HAP-1 (cell line): Measurements from ENCODE around the gene DDX51.

ENCODE experiments used
- DNase-seq, 2 experiments: peaks; one replicate each; pipeline ENCODE4 v3.0.0-alpha.2; 2016 to 2020; ENCODE audit warnings: low spot score in 2 of 2
- H3K27me3 ChIP-seq: fragments of 250-450 bp; sonication (Bioruptor Pico); 2 replicates; pipeline ENCODE4 v1.5.1; 2020; ENCODE audit warnings: low read depth, mild to moderate bottlenecking, moderate library complexity
- H3K36me3 ChIP-seq: fragments of 250-450 bp; sonication (Bioruptor Pico); replicated peaks from 2 replicates; pipeline ENCODE4 v1.5.1; 2020; ENCODE audit warnings: mild to moderate bottlenecking
- H3K4me1 ChIP-seq: fragments of 250-450 bp; sonication (Bioruptor Pico); 2 replicates; pipeline ENCODE4 v1.5.1; 2020; ENCODE audit warnings: mild to moderate bottlenecking
- H3K4me3 ChIP-seq: fragments of 250-450 bp; sonication (Bioruptor Pico); 2 replicates; pipeline ENCODE4 v1.5.1; 2020; ENCODE audit warnings: mild to moderate bottlenecking, moderate library complexity
- H3K9me3 ChIP-seq: fragments of 250-450 bp; sonication (Bioruptor Pico); 2 replicates; pipeline ENCODE4 v1.5.1; 2020; ENCODE audit warnings: mild to moderate bottlenecking, moderate library complexity
- in situ Hi-C: fragments of 300-500 bp; cut with MboI; formaldehyde crosslinking; loops from 3 replicates; pipeline ENCODE4 v1.14.3; 2020; ENCODE audit warnings: low sequenced_read_pairs, inconsistent platforms, mixed read lengths

The DDX51 gene

DNA sequence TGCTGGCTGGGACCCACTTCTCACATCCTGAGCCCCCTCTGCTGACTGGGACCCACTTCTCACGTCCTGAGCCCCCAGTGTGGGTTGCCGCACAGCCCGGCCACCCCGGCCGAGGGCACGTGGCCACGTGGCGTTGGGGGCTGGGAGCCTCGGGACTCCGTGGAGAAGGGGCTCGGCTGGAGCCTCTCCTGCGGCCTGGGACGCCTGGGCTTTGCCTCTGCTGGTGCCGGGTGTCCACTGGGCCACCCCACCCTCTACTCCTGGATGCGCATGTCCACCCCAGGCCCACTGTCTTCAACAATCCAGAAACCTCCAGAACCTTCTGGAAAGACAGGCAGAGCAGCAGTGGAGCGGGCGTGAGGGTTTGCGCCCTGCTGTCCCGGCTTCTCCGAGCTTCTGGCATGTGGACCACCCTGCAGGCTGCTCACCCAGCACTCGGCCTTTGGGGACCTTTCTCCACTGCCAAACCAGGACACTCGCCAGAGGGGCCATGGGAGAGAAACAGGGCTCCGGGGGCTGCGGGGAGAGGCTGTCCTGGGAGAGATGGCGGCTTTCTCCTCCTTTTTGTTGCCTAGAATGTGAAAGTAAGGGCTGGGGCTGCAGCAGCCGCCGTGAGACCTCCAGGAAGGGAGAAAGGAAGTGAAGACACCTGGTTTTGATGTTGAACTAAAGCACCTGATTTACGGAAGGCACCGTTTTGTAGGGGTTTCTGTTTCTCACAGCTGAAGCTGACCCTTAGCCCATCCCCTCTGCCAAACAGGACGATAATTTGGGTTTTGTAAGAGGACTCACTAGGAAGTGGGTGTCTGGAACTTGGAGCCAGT is 30.1 kb upstream of the DDX51 start:
- Histone ChIP-seq H3K4me3 (no peak overlapping the region), H3K4me1 (no peaks in the 10 kb centered on the region), H3K36me3 (no peaks in the 10 kb centered on the region), H3K27me3 (peaks cover 29% of the 10 kb centered on the region), H3K9me3 (no peaks in the 10 kb centered on the region)
- in situ Hi-C loops, result loop anchor here (25.0 kb wide), 1 partner anchor 388 kb away; no protein-coding TSS in a partner anchor
- no peak for DNase-seq

DNA sequence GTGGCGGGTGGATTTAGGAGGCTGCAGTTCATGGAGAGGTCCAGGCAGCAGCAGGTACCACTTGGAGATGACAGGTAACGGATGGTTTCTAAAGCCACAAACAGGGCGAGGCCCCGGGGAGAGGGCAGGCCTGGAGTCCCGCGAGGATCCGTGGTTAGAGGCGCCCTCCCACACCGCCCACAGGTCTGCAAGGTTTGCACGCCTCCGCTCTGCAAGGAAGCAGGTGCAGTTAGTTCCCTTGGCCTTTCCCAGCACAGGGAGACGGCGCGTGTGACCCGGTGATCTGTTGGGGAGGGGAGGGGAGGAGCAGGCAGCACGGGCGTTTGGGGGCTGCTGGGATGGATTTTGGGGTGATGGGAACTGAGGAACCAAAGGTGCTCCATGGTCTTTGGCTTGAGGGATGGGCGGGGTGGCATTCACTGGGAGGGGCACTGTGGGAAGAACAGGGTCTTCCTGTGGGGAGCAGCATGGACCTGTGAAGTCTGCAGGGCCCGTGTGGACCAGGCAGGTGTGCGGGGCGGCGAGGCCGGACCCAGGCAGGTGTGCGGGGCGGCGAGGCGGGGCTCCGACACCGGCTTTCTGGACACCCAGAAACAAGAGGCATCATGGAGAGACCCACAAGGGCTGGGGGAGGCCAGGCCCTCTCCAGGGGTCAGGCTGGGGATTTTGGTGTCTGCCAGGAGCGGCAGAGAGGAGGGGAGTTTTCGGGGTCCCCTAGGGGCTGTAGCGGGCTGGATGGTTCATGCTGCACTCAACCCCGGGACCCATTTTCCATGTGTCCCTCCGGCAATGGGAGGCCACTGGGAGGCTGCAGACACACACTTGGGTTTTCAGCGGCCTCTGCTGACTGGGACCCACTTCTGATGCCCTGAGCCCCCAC is 29.3 kb upstream of the DDX51 start:
- Histone ChIP-seq H3K9me3 (no peaks in the 10 kb centered on the region), H3K36me3 (no peaks in the 10 kb centered on the region), H3K27me3 (peaks cover 21% of the 10 kb centered on the region), H3K4me1 (no peaks in the 10 kb centered on the region), H3K4me3 (no peak overlapping the region)
- DNase-seq, result no peak
- in situ Hi-C loops, result loop anchor here (25.0 kb wide), 1 partner anchor 389 kb away; no protein-coding TSS in a partner anchor

DNA sequence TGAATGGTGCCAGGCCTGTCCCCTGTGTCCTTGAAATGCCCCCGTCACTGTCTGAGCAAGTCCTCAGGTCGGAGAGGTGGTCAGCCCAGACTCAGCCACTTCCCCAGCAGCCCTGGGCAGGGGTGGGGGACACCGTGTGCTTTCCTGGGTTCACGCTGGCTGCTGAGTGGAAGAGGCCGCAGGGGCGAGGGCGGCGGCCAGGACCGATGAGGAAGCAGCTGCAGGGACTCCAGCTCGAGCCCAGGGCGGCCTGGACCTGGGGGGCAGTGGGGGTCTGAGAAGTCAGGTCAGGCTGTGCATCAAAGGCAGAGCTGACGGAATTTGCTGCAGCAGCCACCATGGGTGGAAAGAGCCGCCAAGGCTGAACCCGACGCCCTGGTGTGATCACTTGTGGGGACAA is 28.5 kb upstream of the DDX51 start:
- H3K36me3 ChIP-seq, result no peaks in the 10 kb centered on the region
- no peaks in the 10 kb centered on the region for H3K9me3 ChIP-seq
- no peak for DNase-seq
- in situ Hi-C loops, result loop anchor here (25.0 kb wide), 1 partner anchor 390 kb away; no protein-coding TSS in a partner anchor
- H3K4me3 ChIP-seq, result no peak overlapping the region
- H3K4me1 ChIP-seq, result no peaks in the 10 kb centered on the region
- H3K27me3 ChIP-seq, result peaks cover 20% of the 10 kb centered on the region

DNA sequence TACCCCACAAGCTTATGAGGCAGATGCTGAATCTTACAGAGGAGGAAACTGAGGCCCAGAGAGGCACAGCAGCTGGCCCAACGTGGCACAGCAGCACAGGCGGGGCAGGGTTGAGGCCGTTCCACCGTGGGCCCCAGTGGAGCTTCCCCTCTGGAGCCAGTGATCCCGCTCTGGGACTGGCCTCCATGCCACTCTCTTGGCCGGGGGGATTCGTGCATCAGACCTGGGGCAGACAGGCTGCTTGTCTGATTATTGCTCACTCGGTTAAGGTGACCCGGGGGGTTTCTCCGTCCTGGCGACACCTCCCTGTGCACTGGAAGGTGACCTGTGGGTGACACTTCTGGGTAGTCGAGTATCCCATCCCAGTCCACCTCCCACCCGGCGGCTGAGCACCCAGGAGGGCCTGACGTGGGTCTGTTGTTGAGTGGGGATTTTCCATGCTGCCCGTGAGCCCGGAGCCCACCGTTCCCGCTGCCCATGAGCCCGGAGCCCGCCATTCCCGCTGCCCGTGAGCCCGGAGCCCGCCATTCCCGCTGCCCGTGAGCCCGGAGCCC is 27.9 kb upstream of the DDX51 start:
- Histone ChIP-seq H3K4me3 (no peak overlapping the region), H3K36me3 (no peaks in the 10 kb centered on the region), H3K4me1 (no peaks in the 10 kb centered on the region), H3K27me3 (peaks cover 17% of the 10 kb centered on the region), H3K9me3 (no peaks in the 10 kb centered on the region)
- no peak for DNase-seq
- in situ Hi-C loops, result loop anchor here (25.0 kb wide), 1 partner anchor 390 kb away; no protein-coding TSS in a partner anchor

GRCh38 chr12:132171293-132171967 is 27.3 kb upstream of the DDX51 start:
- Histone ChIP-seq H3K27me3 (peaks cover 17% of the 10 kb centered on the region), H3K36me3 (no peaks in the 10 kb centered on the region), H3K9me3 (no peaks in the 10 kb centered on the region), H3K4me1 (no peaks in the 10 kb centered on the region), H3K4me3 (no peak overlapping the region)
- no peak for DNase-seq
- in situ Hi-C loops, result loop anchor here (25.0 kb wide), 1 partner anchor 391 kb away; no protein-coding TSS in a partner anchor

DNA sequence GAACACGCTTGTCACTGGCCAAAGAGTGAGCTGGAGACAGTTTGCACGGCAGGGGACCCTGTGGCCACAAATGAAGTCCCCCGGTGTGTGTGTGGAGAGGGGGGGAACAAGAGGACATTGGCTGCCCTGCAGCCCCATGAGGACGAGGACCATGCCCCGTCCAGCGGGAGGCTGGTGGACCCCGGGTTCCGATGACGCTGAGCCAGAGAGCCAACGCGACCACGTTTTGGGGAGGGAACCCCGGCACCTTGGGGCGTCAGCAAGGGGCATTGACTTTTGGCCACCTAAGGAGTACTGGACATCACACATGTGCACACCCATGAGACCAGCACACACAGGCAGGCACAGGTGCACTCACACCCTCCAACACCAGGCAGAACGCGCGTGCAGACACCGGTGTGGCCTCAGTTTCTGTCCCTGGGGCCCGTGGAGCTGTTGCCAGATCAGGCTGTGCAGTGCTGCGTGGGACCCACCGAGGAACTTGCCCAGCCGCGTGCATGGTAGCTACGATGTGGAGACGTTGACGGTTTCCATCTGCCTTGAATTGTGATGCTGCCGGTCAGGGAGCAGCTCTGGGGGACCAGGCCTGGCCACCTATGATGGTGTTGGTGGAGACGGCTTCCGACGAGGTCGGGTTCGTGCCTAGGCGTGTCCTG is 26.6 kb upstream of the DDX51 start:
- no peak overlapping the region for H3K4me3 ChIP-seq
- no peak for DNase-seq
- no peaks in the 10 kb centered on the region for H3K4me1 ChIP-seq
- no peaks in the 10 kb centered on the region for H3K9me3 ChIP-seq
- in situ Hi-C loops, result loop anchor here (25.0 kb wide), 1 partner anchor 392 kb away; no protein-coding TSS in a partner anchor
- H3K36me3 ChIP-seq, result no peaks in the 10 kb centered on the region
- peaks cover 17% of the 10 kb centered on the region for H3K27me3 ChIP-seq

DNA sequence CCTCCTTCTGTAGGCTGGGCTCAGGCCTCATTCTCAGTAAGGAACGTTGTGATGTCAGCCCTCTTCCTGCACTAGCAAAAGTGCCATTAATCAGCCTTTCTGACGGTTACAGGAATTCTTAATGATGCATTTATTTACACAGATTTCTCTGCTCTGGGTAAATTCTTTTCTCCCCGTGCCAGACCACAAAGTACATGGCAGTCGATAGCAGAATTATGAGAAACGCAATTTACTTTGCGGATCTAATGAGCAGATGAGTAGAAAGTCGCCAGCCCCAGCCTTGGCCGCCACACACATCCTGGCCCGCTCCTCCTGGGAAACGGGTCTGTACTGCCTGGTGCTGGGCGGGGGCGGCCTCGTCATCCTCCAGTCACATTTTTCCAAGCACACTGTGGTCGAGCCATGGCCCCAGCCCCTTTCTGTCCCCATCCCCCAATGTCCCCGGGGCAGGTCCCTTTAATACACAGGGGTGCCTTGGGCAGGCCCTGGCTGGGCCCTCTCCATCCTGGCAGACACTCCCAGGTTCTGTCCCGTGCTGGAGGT is 26.0 kb upstream of the DDX51 start:
- no peaks in the 10 kb centered on the region for H3K9me3 ChIP-seq
- no peaks in the 10 kb centered on the region for H3K4me1 ChIP-seq
- in situ Hi-C loops, result loop anchor here (25.0 kb wide), 1 partner anchor 392 kb away; no protein-coding TSS in a partner anchor
- DNase-seq, result no peak
- peaks cover 17% of the 10 kb centered on the region for H3K27me3 ChIP-seq
- H3K4me3 ChIP-seq, result no peak overlapping the region
- no peaks in the 10 kb centered on the region for H3K36me3 ChIP-seq

DNA sequence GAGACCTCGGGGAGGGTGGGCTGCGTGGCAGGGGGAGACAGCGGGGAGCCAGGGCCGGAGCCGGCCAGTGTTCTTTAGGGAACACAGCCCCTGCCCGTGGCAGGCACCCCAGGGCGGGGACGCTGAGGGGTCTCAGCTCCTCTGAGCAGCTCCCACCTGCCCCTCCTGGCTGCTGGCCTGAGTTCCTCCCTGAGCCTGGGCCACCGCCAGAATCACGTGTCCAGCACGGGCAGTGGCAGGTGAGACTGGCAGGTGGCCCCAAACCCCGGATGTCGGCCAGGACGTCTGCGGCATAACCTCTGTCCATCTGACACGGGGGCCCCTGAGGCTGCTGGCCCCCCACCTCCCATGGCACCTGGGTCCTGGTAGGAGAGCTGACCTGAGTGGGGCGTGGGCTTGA is 25.3 kb upstream of the DDX51 start:
- H3K27me3 ChIP-seq, result peaks cover 12% of the 10 kb centered on the region
- H3K9me3 ChIP-seq, result no peaks in the 10 kb centered on the region
- DNase-seq, result no peak
- no peaks in the 10 kb centered on the region for H3K4me1 ChIP-seq
- no peaks in the 10 kb centered on the region for H3K36me3 ChIP-seq
- H3K4me3 ChIP-seq, result no peak overlapping the region
- in situ Hi-C loops, result loop anchor here (25.0 kb wide), 1 partner anchor 393 kb away; no protein-coding TSS in a partner anchor

- H3K4me3 ChIP-seq, result no peak overlapping the region
- H3K9me3 ChIP-seq, result no peaks in the 10 kb centered on the region
- in situ Hi-C loops, result loop anchor here (25.0 kb wide), 1 partner anchor 394 kb away; no protein-coding TSS in a partner anchor
- H3K4me1 ChIP-seq, result no peaks in the 10 kb centered on the region
- no peak for DNase-seq
- no peaks in the 10 kb centered on the region for H3K36me3 ChIP-seq
- H3K27me3 ChIP-seq, result peaks cover 15% of the 10 kb centered on the region
Observed at GRCh38 chr12:132168311-132169031, 24.4 kb upstream of the DDX51 start.

- Histone ChIP-seq H3K9me3 (no peaks in the 10 kb centered on the region), H3K4me1 (no peaks in the 10 kb centered on the region), H3K4me3 (no peak overlapping the region), H3K36me3 (no peaks in the 10 kb centered on the region), H3K27me3 (peaks cover 15% of the 10 kb centered on the region)
- DNase-seq, result no peak
- in situ Hi-C loops, result loop anchor here (25.0 kb wide), 1 partner anchor 395 kb away; no protein-coding TSS in a partner anchor
Observed at GRCh38 chr12:132167611-132168310, 23.6 kb upstream of the DDX51 start.

GRCh38 chr12:132166801-132167591 is 22.9 kb upstream of the DDX51 start:
- no peak overlapping the region for H3K4me3 ChIP-seq
- peaks cover 12% of the 10 kb centered on the region for H3K27me3 ChIP-seq
- H3K4me1 ChIP-seq, result no peaks in the 10 kb centered on the region
- H3K36me3 ChIP-seq, result no peaks in the 10 kb centered on the region
- in situ Hi-C loops, result loop anchor here (25.0 kb wide), 1 partner anchor 395 kb away; no protein-coding TSS in a partner anchor
- no peaks in the 10 kb centered on the region for H3K9me3 ChIP-seq
- DNase-seq, result no peak
